ENCODE results near the gene ZMIZ1.

GRCh38 chr10:79336276-79336675, 267.5 kb downstream of the ZMIZ1 start:
- TF ChIP-seq EZH2phosphoT487 (IDR thresholded peaks at IDR 0.05; ENCODE audit: unreplicated experiment) (no peak), CTCF (conservative IDR thresholded peaks at IDR 0.05; ENCODE audit: low read depth in 2 of 2) (no peak), EZH2 (IDR thresholded peaks at IDR 0.05; ENCODE audit: low read depth, unreplicated experiment) (no peak), POLR2AphosphoS5 (IDR thresholded peaks at IDR 0.05; ENCODE audit: low read depth) (no peak)

Data from GM23338 (cell line).